Coronary artery (tissue), 2 donors: ENCODE data around the gene STK38L.

Experiments
- DNase-seq: peaks from one replicate; pipeline ENCODE4 v3.0.0-alpha.2; 2017; ENCODE audit warnings: low spot score
- H3K27ac ChIP-seq, 2 donors: fragments of 200-600 bp; sonication (generic); one replicate each; pipeline ENCODE4 v1.5.1; 2016 to 2019
- H3K4me3 ChIP-seq: fragments of 200-600 bp; sonication (generic); 2 replicates; pipeline ENCODE4 v1.5.1; 2016; ENCODE audit warnings: mild to moderate bottlenecking, moderate library complexity
- TF ChIP-seq, protein P1 (sequence below): fragments of 200-600 bp; sonication (generic); IDR thresholded peaks from one replicate; pipeline ENCODE4 v1.5.1; 2019; ENCODE audit warnings: antibody characterized with exemption

Gene STK38L

DNA sequence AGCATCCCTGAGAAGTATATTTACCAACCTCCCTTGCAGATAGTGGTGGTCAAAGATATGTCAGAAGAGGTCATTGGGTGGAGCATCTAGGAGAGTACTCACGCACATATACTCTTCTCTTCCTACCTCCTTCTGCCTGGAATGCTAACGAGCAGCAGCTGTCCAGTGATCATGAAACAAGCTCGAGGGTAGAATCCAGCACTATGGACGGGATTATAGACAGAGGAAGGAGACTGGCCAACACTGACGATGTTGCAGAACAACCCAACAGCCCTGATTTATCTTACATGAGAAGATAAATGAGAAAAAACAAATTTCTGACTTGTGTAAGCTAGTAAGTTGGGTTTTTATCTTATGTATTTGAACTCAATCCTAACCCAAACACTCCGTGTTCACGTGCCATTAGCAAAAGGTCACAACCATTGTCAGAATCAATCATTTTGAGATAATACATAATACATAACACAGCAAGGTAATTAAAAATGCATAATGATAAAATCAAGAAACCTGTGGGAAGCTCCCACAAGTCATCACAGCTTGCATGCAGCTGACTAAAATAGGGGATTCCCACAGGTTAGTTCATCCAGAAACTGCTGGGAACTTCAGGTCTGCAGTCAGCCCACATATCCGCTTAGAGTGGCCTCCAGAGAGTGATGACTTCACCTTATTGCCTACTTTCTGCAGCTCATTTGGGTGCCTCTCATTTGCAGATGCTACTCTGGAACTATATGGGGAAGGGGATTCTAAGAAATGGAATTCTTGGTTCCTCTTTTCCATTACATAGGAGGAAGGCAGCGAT lies 36.3 kb upstream of the STK38L start:
- no peak for DNase-seq
- TF ChIP-seq, protein P1, sequence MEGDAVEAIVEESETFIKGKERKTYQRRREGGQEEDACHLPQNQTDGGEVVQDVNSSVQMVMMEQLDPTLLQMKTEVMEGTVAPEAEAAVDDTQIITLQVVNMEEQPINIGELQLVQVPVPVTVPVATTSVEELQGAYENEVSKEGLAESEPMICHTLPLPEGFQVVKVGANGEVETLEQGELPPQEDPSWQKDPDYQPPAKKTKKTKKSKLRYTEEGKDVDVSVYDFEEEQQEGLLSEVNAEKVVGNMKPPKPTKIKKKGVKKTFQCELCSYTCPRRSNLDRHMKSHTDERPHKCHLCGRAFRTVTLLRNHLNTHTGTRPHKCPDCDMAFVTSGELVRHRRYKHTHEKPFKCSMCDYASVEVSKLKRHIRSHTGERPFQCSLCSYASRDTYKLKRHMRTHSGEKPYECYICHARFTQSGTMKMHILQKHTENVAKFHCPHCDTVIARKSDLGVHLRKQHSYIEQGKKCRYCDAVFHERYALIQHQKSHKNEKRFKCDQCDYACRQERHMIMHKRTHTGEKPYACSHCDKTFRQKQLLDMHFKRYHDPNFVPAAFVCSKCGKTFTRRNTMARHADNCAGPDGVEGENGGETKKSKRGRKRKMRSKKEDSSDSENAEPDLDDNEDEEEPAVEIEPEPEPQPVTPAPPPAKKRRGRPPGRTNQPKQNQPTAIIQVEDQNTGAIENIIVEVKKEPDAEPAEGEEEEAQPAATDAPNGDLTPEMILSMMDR: no peak
- Histone ChIP-seq H3K27ac (no peak overlapping the region), H3K4me3 (no peak overlapping the region)

DNA sequence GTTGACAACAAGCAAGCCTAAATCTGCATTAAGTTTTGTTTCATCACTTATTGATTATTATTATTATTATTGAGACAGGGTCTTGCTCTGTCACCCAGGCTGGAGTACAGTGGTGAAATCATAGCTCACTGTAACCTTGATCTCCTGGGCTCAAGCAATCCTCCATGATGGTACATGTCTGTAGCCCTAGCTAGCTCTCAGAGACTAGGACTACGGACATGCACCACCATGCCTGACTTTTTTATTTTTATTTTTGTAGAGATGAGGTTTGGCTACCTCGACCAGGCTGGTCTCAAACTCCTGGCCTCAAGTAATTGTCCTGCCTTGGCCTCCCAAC lies 35.7 kb upstream of the STK38L start:
- DNase-seq: no peak
- TF ChIP-seq, protein P1: no peak
- H3K27ac ChIP-seq: no peak overlapping the region
- no peak overlapping the region for H3K4me3 ChIP-seq

DNA sequence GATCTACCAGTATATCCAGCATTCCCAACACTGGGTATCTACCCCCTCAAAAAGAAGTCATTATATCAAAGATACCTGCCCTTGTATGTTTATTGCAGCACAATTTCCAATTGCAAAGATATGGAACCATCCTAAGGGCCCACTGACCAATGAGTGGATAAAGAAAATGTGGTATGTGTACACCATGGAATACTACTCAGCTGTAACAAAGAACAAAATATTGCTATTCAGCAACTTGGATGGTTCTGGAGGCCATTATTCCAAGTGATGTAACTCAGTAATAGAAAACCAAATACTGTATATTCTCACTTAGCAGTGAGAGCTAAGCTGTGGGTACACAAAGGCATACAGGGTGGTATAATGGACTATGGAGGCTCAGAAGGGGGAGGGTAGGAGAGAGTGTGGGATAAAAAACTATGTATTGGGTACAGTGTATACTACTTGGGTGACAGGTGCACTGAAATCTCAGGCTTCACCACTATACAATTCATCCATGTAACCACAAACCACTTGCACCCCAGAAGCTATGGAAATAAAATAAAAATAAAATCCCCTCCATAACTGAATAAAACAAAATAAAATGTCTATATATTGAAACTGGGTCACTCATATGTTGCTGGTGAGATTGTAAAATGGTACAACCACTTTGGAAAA lies 34.7 kb upstream of the STK38L start:
- H3K27ac ChIP-seq: no peak overlapping the region
- DNase-seq: no peak
- TF ChIP-seq, protein P1: no peak
- no peak overlapping the region for H3K4me3 ChIP-seq

DNA sequence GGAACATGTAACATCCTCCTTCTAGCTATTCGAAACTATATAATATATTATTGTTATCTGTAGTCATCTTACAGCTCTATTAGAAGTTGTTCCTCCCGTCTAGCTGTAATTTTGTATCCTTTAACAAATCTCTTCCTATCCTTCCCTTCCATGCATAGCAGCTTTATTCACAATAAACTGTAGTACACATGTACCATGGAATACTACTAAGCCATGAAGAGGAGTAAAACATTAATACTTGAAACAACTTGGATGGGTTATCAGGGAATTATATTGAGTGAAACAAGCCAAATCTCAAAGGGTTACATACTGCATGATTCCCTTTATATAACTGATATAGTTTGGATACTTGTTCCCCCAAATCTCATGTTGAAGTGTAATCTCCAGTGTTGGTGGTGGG lies 33.9 kb upstream of the STK38L start:
- DNase-seq: no peak
- Histone ChIP-seq H3K4me3 (no peak overlapping the region), H3K27ac (no peak overlapping the region)
- TF ChIP-seq, protein P1: no peak

DNA sequence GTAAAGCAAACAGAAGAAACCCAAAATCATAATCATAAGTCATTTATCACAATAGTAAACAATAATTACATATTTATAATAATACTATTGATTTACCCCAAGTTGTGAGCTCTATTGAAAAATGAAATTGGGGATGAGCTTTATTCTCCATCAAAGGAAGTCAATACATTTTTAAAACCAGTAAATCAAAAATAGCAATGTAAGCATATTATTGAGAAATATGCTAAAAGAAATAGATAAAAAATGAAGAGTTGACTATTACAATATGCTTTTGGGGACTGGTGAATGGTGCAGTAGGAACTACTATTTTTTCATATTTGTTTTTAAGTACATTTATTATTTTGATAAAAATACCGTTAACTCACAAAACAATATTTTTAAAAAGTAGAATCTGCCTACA lies 31.2 kb upstream of the STK38L start:
- H3K27ac ChIP-seq: no peak overlapping the region
- TF ChIP-seq, protein P1: no peak
- DNase-seq: no peak
- H3K4me3 ChIP-seq: no peak overlapping the region

DNA sequence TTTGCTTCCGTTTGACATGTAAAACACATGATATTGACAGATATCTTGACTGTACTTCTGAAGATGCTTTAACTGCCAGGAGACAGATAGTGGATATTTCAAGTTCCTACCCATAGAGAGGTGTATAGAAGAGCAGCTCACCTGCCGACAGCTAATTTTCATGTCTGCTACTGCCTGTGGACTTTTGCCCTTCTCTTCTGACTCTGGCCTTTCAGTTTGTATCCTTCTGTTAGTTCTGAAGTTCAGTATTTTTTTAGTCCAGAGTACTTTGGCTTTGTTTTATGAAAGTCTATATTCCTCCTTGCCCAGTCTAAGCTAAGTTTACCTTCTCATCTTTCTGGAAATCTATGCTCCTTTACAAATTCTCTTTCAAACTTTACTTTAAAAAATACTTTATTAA lies 30.8 kb upstream of the STK38L start:
- Histone ChIP-seq H3K27ac (no peak overlapping the region), H3K4me3 (no peak overlapping the region)
- no peak for DNase-seq
- TF ChIP-seq, protein P1: no peak
